Hepatocyte (in vitro differentiated cells): Measurements from ENCODE around the gene CNR1. TPM values are rescaled to one million over a fixed set of nuclear protein-coding genes. Genes with fewer than 3 reads are reported as not detected.
"Not testable (repeated sequence)": the region's sequence is repeated elsewhere in the genome, so short reads cannot be mapped to it uniquely, and the experiment has no call there.

Experiments
- DNase-seq: peaks from one replicate; pipeline ENCODE4 v3.0.0-alpha.2; 2016; ENCODE audit warnings: low spot score
- H2AFZ ChIP-seq: fragments of 200-600 bp; sonication (generic); 2 replicates; pipeline ENCODE4 v1.6.0; 2016; ENCODE audit warnings: antibody characterized with exemption, mild to moderate bottlenecking
- H3K27ac ChIP-seq: fragments of 200-600 bp; sonication (generic); 2 replicates; pipeline ENCODE4 v1.5.1; 2016; ENCODE audit warnings: mild to moderate bottlenecking
- H3K27me3 ChIP-seq: fragments of 200-600 bp; sonication (generic); 2 replicates; pipeline ENCODE4 v1.6.1; 2016
- H3K36me3 ChIP-seq: fragments of 200-600 bp; sonication (generic); replicated peaks from 2 replicates; pipeline ENCODE4 v1.5.1; 2016; ENCODE audit warnings: low read depth; ENCODE audit not compliant: insufficient read depth
- H3K4me1 ChIP-seq: fragments of 200-600 bp; sonication (generic); 2 replicates; pipeline ENCODE4 v1.5.1; 2016; ENCODE audit warnings: mild to moderate bottlenecking, moderate library complexity; ENCODE audit not compliant: insufficient read depth
- H3K4me2 ChIP-seq: fragments of 200-600 bp; sonication (generic); 2 replicates; pipeline ENCODE4 v1.6.0; 2016
- H3K4me3 ChIP-seq: fragments of 200-600 bp; sonication (generic); 2 replicates; pipeline ENCODE4 v1.5.1; 2016; ENCODE audit warnings: mild to moderate bottlenecking
- H3K79me2 ChIP-seq: fragments of 200-600 bp; sonication (generic); 2 replicates; pipeline ENCODE4 v1.6.0; 2017; ENCODE audit warnings: mild to moderate bottlenecking
- H3K9me2 ChIP-seq: fragments of 200-600 bp; sonication (generic); replicated peaks from 2 replicates; pipeline ENCODE4 v1.6.0; 2017; ENCODE audit warnings: mild to moderate bottlenecking; ENCODE audit not compliant: insufficient read depth
- H3K9me3 ChIP-seq: fragments of 200-600 bp; sonication (generic); 2 replicates; pipeline ENCODE4 v1.5.1; 2016; ENCODE audit warnings: low read depth, mild to moderate bottlenecking
- H4K20me1 ChIP-seq: fragments of 200-600 bp; sonication (generic); 2 replicates; pipeline ENCODE4 v1.6.0; 2016; ENCODE audit warnings: mild to moderate bottlenecking; ENCODE audit not compliant: insufficient read depth, poor library complexity, severe bottlenecking
- CTCF ChIP-seq: fragments of 200-600 bp; sonication (generic); IDR thresholded peaks from 2 replicates; pipeline ENCODE4 v1.5.1; 2016; ENCODE audit warnings: antibody characterized with exemption, mild to moderate bottlenecking; ENCODE audit not compliant: poor library complexity
- EZH2 ChIP-seq: fragments of 200-600 bp; sonication (generic); IDR thresholded peaks from 2 replicates; pipeline ENCODE4 v1.6.1; 2016; ENCODE audit warnings: antibody characterized with exemption, mild to moderate bottlenecking, borderline replicate concordance
- EZH2phosphoT487 ChIP-seq: fragments of 200-600 bp; sonication (generic); IDR thresholded peaks from one replicate; pipeline ENCODE4 v1.6.1; 2018; ENCODE audit warnings: antibody characterized with exemption, mild to moderate bottlenecking, low read depth, moderate library complexity; ENCODE audit not compliant: unreplicated experiment, severe bottlenecking
- WGBS: methylation state at CpG from one replicate; pipeline ENCODE4 v1.1.6; 2016; ENCODE audit warnings: low lambda C conversion rate; ENCODE audit errors: missing lambda C conversion rate; 5-methylcytosine and 5-hydroxymethylcytosine counted together
- polyA plus RNA-seq: library from polyadenylated mRNA; unstranded; fragments of >200 nt; fragmentation: Nextera tagmentation; extraction: Ambion mirVana; gene quantifications from 2 replicates; pipeline ENCODE4 v1.2.1, GENCODE V29; 2016
- total RNA-seq: library from RNA; depleted of rRNA; stranded (reverse); fragments of >200 nt; gene quantifications from 2 replicates; pipeline ENCODE4 v1.2.3, GENCODE V29; 2014

CNR1 gene
- total and polyA plus RNA-seq, 2 experiments from 2014 or later, result 1.1 to 5.2 TPM

GRCh38 chr6:88208726-88209125 lies 42.6 kb upstream of the CNR1 start:
- H3K4me2 ChIP-seq, result no peak overlapping the region
- no peak overlapping the region for H3K27ac ChIP-seq
- H3K27me3 ChIP-seq, result no peaks in the 10 kb centered on the region
- H3K4me1 ChIP-seq, result no peaks in the 10 kb centered on the region
- WGBS, result 69% methylated on average over 4 of the region's 4 CpGs
- H3K9me2 ChIP-seq, result no peaks in the 10 kb centered on the region
- TF ChIP-seq EZH2 (no peak), EZH2phosphoT487 (no peak), CTCF (no peak)
- no peaks in the 10 kb centered on the region for H4K20me1 ChIP-seq
- no peak for DNase-seq
- no peaks in the 10 kb centered on the region for H3K9me3 ChIP-seq
- H2AFZ ChIP-seq, result no peak overlapping the region
- H3K79me2 ChIP-seq, result no peaks in the 10 kb centered on the region
- H3K36me3 ChIP-seq, result no peaks in the 10 kb centered on the region
- H3K4me3 ChIP-seq, result no peak overlapping the region

- not testable (repeated sequence) for H3K9me3 ChIP-seq, H3K27ac ChIP-seq, H3K36me3 ChIP-seq, H4K20me1 ChIP-seq, H3K4me3 ChIP-seq, H3K79me2 ChIP-seq, DNase-seq, H3K4me2 ChIP-seq, H2AFZ ChIP-seq, H3K4me1 ChIP-seq, H3K9me2 ChIP-seq, H3K27me3 ChIP-seq
These were observed 35.6 kb upstream of the CNR1 start for GRCh38 chr6:88201734-88202133.

- 86% methylated on average over 4 of the region's 4 CpGs for WGBS
- no peaks in the 10 kb centered on the region for H3K4me1 ChIP-seq
- no peaks in the 10 kb centered on the region for H3K79me2 ChIP-seq
- no peaks in the 10 kb centered on the region for H3K9me3 ChIP-seq
- TF ChIP-seq CTCF (no peak), EZH2phosphoT487 (no peak), EZH2 (no peak)
- no peaks in the 10 kb centered on the region for H3K27me3 ChIP-seq
- peaks cover 3% of the 10 kb centered on the region for H3K9me2 ChIP-seq
- no peak for DNase-seq
- no peak overlapping the region for H2AFZ ChIP-seq
- no peaks in the 10 kb centered on the region for H4K20me1 ChIP-seq
- H3K4me2 ChIP-seq, result no peak overlapping the region
- H3K4me3 ChIP-seq, result no peak overlapping the region
- H3K27ac ChIP-seq, result no peak overlapping the region
- no peaks in the 10 kb centered on the region for H3K36me3 ChIP-seq
These were observed 18.8 kb upstream of the CNR1 start for GRCh38 chr6:88184921-88185320.

- Histone ChIP-seq H3K36me3 (no peaks in the 10 kb centered on the region), H3K4me1 (no peaks in the 10 kb centered on the region), H2AFZ (no peak overlapping the region), H3K27me3 (no peaks in the 10 kb centered on the region), H3K79me2 (no peaks in the 10 kb centered on the region), H3K4me2 (no peak overlapping the region), H3K9me2 (peaks cover 4% of the 10 kb centered on the region), H3K27ac (no peak overlapping the region), H3K9me3 (no peaks in the 10 kb centered on the region), H3K4me3 (no peak overlapping the region), H4K20me1 (no peaks in the 10 kb centered on the region)
- WGBS, result 67% methylated on average over 2 of the region's 2 CpGs
- DNase-seq, result no peak
- TF ChIP-seq CTCF, result no peak
These were observed 17.3 kb upstream of the CNR1 start for GRCh38 chr6:88183471-88183870.
